Right atrium auricular region (tissue), 2 donors: ENCODE data around the gene CDH13. TPM values are rescaled to one million over a fixed set of nuclear protein-coding genes. Genes with fewer than 3 reads are reported as not detected.

Experiments
- DNase-seq: peaks from one replicate; pipeline ENCODE4 v3.0.0-alpha.2; 2019; ENCODE audit warnings: low spot score
- H3K27ac ChIP-seq, 2 donors: fragments of 200-600 bp; sonication (generic); 1 replicate in 1 of 2; 2 replicates in 1 of 2; pipeline ENCODE4 v1.5.1; 2016 to 2019
- H3K27me3 ChIP-seq, 2 donors: fragments of 200-600 bp; sonication (generic); one replicate each; pipeline versions ENCODE4 v1.5.1 to v1.6.0; 2017 to 2019
- H3K36me3 ChIP-seq: fragments of 200-600 bp; sonication (generic); one replicate; pipeline ENCODE4 v1.5.1; 2016
- H3K4me1 ChIP-seq, 2 donors: fragments of 200-600 bp; sonication (generic); one replicate each; pipeline versions ENCODE4 v1.5.1 to v1.6.0; 2017 to 2019
- H3K4me3 ChIP-seq, 2 donors: fragments of 200-600 bp; sonication (generic); 1 replicate in 1 of 2; 2 replicates in 1 of 2; pipeline ENCODE4 v1.5.1; 2017 to 2019; ENCODE audit warnings: mild to moderate bottlenecking in 1 of 2, moderate library complexity in 1 of 2
- H3K9me3 ChIP-seq, 2 donors: fragments of 200-600 bp; sonication (generic); one replicate each; pipeline ENCODE4 v1.5.1; 2019
- total RNA-seq, 2 donors: library from RNA; depleted of rRNA; stranded (reverse); fragments of >200 nt; gene quantifications; one replicate each; pipeline ENCODE4 v1.1.0, GENCODE V29; 2016
- TF ChIP-seq, protein P1 (sequence below), 2 donors: fragments of 200-600 bp; sonication (generic); IDR thresholded peaks; one replicate each; pipeline ENCODE4 v1.5.1; 2019; ENCODE audit warnings: antibody characterized with exemption in 2 of 2

CDH13 gene
- total RNA-seq, 2 donors from 2014 or later: 75.4 to 85.9 TPM

DNA sequence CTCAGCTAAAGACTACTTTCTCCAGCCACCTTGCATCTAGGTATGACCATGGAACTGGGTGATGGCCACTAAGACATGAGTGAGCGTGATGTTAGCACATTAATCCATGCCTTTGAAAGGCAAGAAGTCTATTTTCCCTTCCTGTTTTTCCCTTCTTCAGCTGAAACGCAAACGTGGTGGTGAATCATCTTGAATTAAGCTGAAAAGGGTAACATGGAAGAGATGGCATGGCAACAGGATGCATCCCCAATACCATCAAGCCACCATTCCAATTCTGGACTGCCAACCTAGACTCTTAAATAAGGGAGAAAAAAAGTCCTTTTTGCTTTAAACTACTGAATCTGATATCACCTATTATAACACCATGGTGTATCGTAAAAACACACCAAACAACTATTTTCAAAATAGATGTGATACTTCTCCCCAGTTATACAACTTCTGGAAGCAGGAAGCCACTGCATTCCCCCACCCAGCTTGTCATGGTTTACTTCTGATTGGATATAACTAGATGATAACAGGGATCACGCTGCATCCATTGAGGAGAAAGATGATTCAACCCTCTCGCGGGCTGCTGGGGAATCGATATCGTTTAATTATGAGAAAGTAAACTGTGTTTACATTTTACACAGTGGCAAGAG is 368.6 kb downstream of the CDH13 start:
- Histone ChIP-seq H3K27me3 (no peaks in the 10 kb centered on the region), H3K36me3 (no peaks in the 10 kb centered on the region), H3K9me3 (no peaks in the 10 kb centered on the region), H3K27ac (peak overlapping the region in 1 of 2 donors; percentile 32), H3K4me3 (no peak overlapping the region), H3K4me1 (peaks cover 0 to 17% of the 10 kb centered on the region in 2 donors)
- no peak for DNase-seq
- TF ChIP-seq, protein P1, sequence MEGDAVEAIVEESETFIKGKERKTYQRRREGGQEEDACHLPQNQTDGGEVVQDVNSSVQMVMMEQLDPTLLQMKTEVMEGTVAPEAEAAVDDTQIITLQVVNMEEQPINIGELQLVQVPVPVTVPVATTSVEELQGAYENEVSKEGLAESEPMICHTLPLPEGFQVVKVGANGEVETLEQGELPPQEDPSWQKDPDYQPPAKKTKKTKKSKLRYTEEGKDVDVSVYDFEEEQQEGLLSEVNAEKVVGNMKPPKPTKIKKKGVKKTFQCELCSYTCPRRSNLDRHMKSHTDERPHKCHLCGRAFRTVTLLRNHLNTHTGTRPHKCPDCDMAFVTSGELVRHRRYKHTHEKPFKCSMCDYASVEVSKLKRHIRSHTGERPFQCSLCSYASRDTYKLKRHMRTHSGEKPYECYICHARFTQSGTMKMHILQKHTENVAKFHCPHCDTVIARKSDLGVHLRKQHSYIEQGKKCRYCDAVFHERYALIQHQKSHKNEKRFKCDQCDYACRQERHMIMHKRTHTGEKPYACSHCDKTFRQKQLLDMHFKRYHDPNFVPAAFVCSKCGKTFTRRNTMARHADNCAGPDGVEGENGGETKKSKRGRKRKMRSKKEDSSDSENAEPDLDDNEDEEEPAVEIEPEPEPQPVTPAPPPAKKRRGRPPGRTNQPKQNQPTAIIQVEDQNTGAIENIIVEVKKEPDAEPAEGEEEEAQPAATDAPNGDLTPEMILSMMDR (IDR thresholded peaks at IDR 0.05): no peak

DNA sequence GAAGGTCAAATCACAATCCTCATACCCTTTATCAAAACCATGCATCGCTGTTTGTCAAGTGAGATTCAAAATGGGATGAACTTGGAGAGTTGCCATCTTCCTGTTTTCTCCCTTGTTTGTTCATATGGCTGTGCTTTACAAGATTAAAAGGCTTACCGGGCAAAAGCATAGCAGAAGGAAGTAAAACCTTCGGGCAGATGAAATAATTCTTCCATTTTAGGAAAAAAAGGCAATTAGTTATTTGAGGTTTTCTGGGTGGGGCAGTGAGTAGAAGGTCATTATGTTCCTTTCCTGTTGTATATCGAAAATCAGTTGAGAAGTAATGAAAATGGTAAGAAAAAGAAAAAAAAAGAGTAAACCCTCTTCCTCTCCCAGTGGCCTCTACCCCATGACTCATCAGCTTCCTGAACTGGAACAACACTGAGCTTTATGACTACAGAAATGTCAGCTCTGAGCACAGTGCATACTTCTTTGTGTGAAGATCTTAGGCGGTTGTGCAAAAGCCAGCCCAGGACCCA is 369.2 kb downstream of the CDH13 start:
- Histone ChIP-seq H3K9me3 (no peaks in the 10 kb centered on the region), H3K4me1 (peaks cover 0 to 17% of the 10 kb centered on the region in 2 donors), H3K4me3 (no peak overlapping the region), H3K27ac (peak overlapping the region in 1 of 2 donors; percentile 32), H3K36me3 (no peaks in the 10 kb centered on the region), H3K27me3 (no peaks in the 10 kb centered on the region)
- no peak for DNase-seq
- TF ChIP-seq, protein P1 (IDR thresholded peaks at IDR 0.05): no peak

DNA sequence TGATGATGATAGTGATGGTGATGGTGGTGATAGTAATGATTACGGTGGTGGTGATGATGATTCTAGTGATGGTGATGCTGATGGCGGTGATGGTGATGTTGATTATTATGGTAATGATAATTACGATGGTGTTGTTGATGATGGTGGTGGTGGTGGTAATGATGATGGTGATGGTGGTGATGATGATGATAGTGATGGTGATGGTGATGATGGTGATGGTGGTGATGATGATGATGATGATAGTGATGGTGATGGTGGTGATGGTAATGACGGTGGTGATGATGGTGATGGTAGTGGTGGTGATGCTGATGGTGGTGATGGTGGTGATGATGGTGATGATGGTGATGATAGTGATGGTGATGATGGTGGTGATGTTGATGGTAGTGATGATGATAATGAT is 370.0 kb downstream of the CDH13 start:
- Histone ChIP-seq H3K4me1 (peaks cover 0 to 17% of the 10 kb centered on the region in 2 donors), H3K27ac (no peak overlapping the region), H3K36me3 (no peaks in the 10 kb centered on the region), H3K9me3 (no peaks in the 10 kb centered on the region), H3K27me3 (no peaks in the 10 kb centered on the region), H3K4me3 (no peak overlapping the region)
- TF ChIP-seq, protein P1 (IDR thresholded peaks at IDR 0.05): no peak
- DNase-seq: no peak

DNA sequence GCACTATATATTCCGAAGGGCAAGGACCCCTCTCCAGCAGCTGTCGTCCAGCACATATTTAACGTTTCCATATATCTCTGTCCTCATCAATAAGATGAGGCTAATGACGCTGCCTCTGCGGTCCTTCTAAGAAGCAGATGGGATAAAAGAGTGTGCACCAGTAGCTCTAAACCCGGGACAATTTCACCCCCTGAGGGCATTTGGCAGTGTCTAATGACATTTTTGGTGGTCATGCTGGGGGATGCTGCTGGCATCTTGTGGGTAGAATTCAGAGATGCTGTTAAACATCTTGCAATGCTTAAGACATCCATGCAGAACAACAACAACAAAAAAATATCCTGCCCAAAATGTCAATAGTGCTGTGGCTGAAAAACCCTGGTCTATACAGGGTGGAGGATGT is 372.9 kb downstream of the CDH13 start:
- no peak for DNase-seq
- peaks cover 0 to 23% of the 10 kb centered on the region in 2 donors for H3K4me1 ChIP-seq
- H3K27me3 ChIP-seq: no peaks in the 10 kb centered on the region
- H3K27ac ChIP-seq: no peak overlapping the region
- no peaks in the 10 kb centered on the region for H3K36me3 ChIP-seq
- TF ChIP-seq, protein P1 (IDR thresholded peaks at IDR 0.05): no peak
- no peaks in the 10 kb centered on the region for H3K9me3 ChIP-seq
- no peak overlapping the region for H3K4me3 ChIP-seq

DNA sequence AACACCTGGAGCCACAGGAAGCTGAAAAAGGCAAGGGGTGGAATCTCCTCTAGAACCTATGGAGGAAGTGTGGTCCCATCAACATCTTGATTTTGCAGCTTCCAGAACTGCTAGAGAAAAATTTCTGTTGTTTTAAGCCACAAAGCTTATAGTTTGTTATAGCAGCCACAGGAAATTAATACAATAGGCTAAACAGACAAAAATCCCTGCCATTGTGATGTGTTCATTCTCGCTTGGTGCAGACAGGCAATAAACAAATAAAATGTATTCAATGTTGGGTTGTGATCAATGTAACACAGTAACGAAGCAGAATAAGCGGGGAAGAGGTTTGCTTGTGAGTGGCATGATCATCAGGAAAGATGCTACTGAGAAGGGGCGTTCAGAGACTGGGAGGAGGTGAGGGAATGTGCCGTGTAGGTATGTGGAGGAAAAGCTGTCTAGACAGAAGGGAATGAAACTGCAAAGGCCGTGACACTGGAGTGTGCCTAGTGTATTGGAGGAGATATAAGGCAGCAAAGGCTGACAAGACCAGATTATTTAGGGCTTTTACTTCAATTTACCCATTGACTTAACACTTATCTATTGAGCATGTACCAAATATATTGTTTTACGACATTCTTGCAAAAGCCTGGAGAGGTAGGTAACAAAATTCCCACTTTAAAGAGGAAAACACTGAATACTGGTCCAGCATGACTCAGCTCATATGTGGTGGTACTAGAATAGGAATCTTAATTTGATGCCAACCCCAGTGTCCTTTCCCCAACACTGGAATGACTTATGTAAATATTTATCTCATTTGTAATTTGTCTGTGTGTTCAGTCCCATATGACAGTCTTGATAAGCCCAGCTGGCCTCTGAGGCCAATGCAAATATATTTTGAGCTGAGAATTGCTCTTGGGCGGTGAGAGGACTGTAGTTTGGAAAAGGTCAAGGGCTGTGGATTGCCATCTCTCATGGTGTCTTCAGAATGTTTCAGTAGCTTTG is 375.9 kb downstream of the CDH13 start:
- Histone ChIP-seq H3K27me3 (no peaks in the 10 kb centered on the region), H3K27ac (no peak overlapping the region), H3K4me3 (no peak overlapping the region), H3K36me3 (no peaks in the 10 kb centered on the region), H3K9me3 (no peaks in the 10 kb centered on the region), H3K4me1 (peaks cover 0 to 6% of the 10 kb centered on the region in 2 donors)
- TF ChIP-seq, protein P1 (IDR thresholded peaks at IDR 0.05): no peak
- DNase-seq: no peak
